ENCODE results near the gene ODR4.

- no peak for TF ChIP-seq FOXM1 (IDR thresholded peaks at IDR 0.05; ENCODE audit: borderline replicate concordance)
- TF ChIP-seq NFRKB (IDR thresholded peaks at IDR 0.05): no peak
- TF ChIP-seq ARNT (IDR thresholded peaks at IDR 0.05): no peak
- TF ChIP-seq SP1 (IDR thresholded peaks at IDR 0.05): no peak
- TF ChIP-seq, protein P1, sequence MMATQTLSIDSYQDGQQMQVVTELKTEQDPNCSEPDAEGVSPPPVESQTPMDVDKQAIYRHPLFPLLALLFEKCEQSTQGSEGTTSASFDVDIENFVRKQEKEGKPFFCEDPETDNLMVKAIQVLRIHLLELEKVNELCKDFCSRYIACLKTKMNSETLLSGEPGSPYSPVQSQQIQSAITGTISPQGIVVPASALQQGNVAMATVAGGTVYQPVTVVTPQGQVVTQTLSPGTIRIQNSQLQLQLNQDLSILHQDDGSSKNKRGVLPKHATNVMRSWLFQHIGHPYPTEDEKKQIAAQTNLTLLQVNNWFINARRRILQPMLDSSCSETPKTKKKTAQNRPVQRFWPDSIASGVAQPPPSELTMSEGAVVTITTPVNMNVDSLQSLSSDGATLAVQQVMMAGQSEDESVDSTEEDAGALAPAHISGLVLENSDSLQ (IDR thresholded peaks at IDR 0.05): no peak
- no peak for TF ChIP-seq BHLHE40 (IDR thresholded peaks at IDR 0.05; ENCODE audit: borderline replicate concordance)
- TF ChIP-seq LEF1 (IDR thresholded peaks at IDR 0.05; ENCODE audit: borderline replicate concordance): no peak
- TF ChIP-seq HDGF (IDR thresholded peaks at IDR 0.05; ENCODE audit: borderline replicate concordance): no peak
- no peak for TF ChIP-seq ZNF384 (IDR thresholded peaks at IDR 0.05)
- no peak for TF ChIP-seq FOXK2 (IDR thresholded peaks at IDR 0.05)
These were observed 64.9 kb downstream of the ODR4 start for GRCh38 chr1:186440584-186440983.

Data from HEK293T (cell line).